Measurements from ENCODE around the gene CEP164.
"Not testable (repeated sequence)": the region's sequence is repeated elsewhere in the genome, so short reads cannot be mapped to it uniquely, and the experiment has no call there.

CEP164 gene

DNA sequence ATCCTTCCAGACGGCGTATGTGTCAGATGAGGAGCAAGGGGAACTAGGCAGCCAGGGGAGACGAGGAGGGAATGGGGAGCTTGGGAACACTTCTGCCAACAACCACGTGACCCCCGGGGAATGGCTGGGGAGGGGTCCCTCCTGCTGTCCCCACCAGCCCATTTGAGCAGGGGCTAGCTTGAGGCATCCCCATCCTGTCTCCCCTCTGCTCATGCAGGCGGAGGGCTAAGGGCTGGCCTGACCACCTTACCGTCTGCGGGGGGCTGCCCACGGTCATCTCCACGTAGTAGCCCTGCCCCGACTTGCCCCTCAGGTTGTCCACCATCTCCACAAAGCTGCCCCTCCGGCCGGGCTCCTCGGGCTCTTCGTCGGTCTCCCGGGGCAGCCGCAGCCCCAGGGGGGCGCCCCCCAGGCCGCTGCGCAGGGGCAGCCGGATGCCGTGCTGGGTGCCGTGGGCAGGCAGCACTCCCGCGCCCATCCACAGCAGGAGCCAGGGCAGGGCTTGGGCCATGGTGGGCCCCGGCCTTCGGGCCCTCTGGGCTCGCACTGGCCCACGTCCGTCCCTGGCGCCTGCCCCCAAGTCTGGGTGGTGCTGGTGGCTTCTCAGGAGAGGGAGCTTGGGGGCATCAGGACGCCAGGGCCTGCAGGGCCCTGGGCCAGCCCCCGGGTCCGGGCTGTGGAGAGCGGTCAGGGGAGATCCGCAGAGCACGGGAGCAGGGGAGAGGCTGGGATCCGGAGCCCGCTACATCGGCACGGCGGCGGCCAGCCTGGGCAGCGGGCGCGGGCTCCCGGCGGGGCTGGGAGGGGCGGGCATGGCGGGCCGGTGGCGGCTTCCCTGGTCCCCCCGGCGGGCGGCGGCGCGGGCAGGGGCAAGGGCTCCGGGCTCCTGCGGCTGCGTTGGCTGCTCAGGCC is 12.1 kb upstream of the CEP164 start:
- TF ChIP-seq, protein P1, sequence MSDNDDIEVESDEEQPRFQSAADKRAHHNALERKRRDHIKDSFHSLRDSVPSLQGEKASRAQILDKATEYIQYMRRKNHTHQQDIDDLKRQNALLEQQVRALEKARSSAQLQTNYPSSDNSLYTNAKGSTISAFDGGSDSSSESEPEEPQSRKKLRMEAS (IDR thresholded peaks at IDR 0.05; ENCODE audit: low read depth, low read length), result no peak
- H3K4me3 ChIP-seq (ENCODE audit: low read depth, low read length), result peak overlapping the region; percentile 55
- DNase-seq (ENCODE audit: low read depth), result no peak

DNA sequence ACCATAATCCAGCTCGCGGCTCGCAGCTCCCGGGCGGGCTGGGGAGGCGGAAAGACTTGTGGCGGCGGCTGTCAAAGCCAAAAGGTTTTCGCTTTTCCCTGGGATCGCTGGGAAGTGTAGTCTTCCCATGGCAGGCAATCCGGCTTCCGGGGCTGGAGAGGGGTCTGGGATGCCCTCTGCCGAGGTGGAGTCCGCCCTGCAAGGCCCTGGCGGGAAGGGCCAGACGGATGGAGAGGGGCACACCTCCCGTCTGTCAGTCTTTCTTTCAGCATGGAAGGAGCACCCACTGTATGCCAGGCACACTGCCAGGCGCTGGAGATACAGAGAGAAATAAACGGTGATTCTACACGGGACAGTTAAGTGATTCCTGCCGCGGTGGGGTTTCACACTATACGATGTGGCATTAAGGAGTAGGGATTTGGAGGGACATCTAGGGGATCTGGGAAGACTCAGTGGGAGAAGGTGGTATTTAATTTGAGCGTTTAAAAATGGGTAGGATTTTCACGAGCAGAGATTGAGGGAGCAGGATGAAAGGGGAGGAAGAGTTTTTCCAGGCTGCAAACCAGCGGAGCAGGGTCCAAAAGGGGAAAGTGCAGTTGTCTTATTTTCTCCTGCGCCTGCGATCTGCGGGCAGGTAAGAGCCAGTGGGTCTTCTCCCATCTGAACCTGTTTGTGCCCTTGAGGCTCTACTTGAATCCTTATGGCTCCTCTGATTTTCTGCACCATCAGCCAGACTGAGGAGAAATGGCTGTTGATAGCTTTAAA is 11.3 kb upstream of the CEP164 start, which contains the start of gene BACE1:
TSS of gene BACE1 (minus strand) at position 60 of the 765 bp plus-strand sequence. CDS start 461 bp downstream, outside the sequence.
- peak within 1 kb of the TSS; percentile 55 for H3K4me3 ChIP-seq (ENCODE audit: low read depth, low read length)
- peak; percentile 80 for DNase-seq (ENCODE audit: low read depth)
- TF ChIP-seq, protein P2, sequence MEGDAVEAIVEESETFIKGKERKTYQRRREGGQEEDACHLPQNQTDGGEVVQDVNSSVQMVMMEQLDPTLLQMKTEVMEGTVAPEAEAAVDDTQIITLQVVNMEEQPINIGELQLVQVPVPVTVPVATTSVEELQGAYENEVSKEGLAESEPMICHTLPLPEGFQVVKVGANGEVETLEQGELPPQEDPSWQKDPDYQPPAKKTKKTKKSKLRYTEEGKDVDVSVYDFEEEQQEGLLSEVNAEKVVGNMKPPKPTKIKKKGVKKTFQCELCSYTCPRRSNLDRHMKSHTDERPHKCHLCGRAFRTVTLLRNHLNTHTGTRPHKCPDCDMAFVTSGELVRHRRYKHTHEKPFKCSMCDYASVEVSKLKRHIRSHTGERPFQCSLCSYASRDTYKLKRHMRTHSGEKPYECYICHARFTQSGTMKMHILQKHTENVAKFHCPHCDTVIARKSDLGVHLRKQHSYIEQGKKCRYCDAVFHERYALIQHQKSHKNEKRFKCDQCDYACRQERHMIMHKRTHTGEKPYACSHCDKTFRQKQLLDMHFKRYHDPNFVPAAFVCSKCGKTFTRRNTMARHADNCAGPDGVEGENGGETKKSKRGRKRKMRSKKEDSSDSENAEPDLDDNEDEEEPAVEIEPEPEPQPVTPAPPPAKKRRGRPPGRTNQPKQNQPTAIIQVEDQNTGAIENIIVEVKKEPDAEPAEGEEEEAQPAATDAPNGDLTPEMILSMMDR (IDR thresholded peaks at IDR 0.05; ENCODE audit: low read depth, low read length), result no peak
- no peak for TF ChIP-seq MYC (IDR thresholded peaks at IDR 0.05; ENCODE audit: low read depth, low read length)
- TF ChIP-seq, protein P1 (IDR thresholded peaks at IDR 0.05; ENCODE audit: low read depth, low read length), result no peak

DNA sequence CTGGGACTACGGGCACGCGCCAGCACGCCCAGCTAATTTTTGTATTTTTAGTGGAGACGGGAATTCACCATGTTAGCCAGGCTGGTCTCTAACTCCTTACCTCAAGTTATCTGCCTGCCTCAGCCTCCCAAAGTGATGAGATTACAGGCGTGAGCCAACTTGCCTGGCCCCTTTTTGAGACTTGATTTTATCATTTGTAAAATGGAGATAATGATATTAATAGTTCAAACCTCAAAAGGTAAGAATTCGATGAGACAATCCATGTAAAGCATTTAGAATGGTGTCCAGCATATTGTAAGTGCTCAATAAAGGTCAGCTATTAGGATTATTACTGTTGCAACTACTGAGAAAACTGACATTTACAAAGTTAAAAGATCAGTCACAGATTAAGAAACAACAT is 8.9 kb upstream of the CEP164 start:
- no peak for DNase-seq (ENCODE audit: low read depth)

DNA sequence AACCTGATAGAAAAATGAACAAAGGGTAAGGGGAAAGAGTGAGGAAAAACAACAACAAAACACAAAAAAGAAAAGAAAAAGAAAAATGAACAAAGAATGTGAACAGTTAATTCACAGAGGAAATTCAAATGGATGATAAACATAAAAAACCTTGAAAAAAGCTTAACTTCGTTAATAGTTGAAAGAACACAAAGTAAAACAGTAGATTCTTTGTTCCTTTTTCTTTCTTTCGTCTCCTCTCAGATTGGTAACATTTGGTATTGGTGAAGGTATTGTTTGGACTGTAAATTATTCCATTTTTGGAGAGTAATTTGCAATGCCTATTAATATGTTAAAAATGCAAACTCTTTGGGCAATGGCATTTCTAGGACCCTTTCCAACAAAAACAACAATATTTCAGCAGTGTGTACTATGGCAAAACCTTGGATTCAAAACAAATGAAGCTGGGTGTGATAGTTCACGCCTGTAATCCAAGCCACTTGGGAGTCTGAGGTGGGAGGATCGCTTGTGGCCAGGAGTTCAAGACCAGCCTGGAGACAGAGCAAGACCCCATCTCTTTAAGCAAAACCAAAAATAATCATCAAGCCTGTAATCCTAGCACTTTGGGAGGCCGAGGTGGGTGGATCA is 8.3 kb upstream of the CEP164 start:
- no peak overlapping the region for H3K4me3 ChIP-seq (ENCODE audit: low read depth, low read length)
- TF ChIP-seq POLR2A (IDR thresholded peaks at IDR 0.05; ENCODE audit: extremely low read depth, insufficient read length), result no peak
- TF ChIP-seq, protein P1 (IDR thresholded peaks at IDR 0.05; ENCODE audit: low read depth, low read length), result no peak
- no peak for TF ChIP-seq MYC (IDR thresholded peaks at IDR 0.05; ENCODE audit: low read depth, low read length)
- TF ChIP-seq, protein P2 (IDR thresholded peaks at IDR 0.05; ENCODE audit: low read depth, low read length), result no peak
- no peak for DNase-seq (ENCODE audit: low read depth)

More for the DNA sequence above, 8.9 kb upstream of the CEP164 start:
- TF ChIP-seq MYC (IDR thresholded peaks at IDR 0.05; ENCODE audit: low read depth, low read length), result no peak
- TF ChIP-seq, protein P2 (IDR thresholded peaks at IDR 0.05; ENCODE audit: low read depth, low read length), result no peak
- TF ChIP-seq, protein P1 (IDR thresholded peaks at IDR 0.05; ENCODE audit: low read depth, low read length), result no peak
- TF ChIP-seq POLR2A (IDR thresholded peaks at IDR 0.05; ENCODE audit: extremely low read depth, insufficient read length), result no peak
- H3K4me3 ChIP-seq (ENCODE audit: low read depth, low read length), result no peak overlapping the region

DNA sequence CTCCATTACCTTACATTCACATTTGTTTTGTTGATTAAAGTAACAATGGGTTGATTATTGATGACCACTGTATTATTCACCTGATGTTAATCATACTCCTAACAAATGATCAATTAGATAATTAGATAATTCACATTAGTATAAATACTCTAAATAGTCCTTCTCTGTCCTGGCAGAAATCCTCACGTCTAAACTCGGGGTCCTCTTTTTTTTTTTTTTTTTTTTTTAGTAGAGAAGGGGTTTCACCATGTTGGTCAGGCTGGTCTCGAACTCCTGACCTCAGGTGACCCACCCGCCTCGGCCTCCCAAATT is 443 bp upstream of the CEP164 start:
- peak overlapping the region; percentile 26 for H3K4me3 ChIP-seq (ENCODE audit: low read depth, low read length)
- not testable (repeated sequence) for DNase-seq (ENCODE audit: low read depth)

DNA sequence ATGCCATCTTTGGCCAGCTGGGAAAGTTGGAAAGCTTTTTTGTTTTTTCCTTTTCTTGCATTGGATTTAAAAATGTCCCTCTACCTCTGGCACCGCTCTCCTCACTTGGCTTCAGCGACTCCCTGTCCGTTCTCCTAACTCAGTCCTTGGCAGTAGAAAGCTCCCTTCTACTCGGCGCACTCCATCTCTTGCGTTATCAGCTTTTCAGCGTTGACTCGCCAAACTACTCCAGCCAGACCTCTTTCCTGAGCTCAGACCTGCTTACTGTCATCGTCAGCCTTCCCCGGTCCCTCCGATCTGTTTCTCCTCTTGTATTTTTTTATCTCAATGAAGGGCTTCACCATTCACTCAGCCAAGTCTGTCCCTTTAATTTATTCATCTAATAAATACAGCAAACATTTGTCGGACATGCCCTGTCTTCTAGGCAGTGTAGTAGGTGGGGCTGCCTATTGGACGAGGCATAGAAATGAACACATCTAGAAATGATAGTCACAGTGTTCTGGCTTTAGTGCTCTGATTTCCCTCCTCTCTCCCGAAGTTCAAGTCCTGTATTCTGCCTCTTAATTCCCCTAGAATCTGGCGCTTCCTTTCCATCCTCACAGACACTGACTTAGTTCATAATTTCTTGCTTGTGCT is 839 bp downstream of the CEP164 start:
- TF ChIP-seq, protein P2 (IDR thresholded peaks at IDR 0.05; ENCODE audit: low read depth, low read length), result no peak
- no peak for TF ChIP-seq MYC (IDR thresholded peaks at IDR 0.05; ENCODE audit: low read depth, low read length)
- TF ChIP-seq, protein P1 (IDR thresholded peaks at IDR 0.05; ENCODE audit: low read depth, low read length), result no peak; the same call in 1 of the 2 replicates
- TF ChIP-seq POLR2A (IDR thresholded peaks at IDR 0.05; ENCODE audit: extremely low read depth, insufficient read length), result no peak
- DNase-seq (ENCODE audit: low read depth), result peak; percentile 53
- peak overlapping the region; percentile 81 for H3K4me3 ChIP-seq (ENCODE audit: low read depth, low read length)
